HFF-Myc (cell line): Measurements from ENCODE around the gene BMP2K.

ENCODE experiments used
- DNase-seq: peaks from one replicate; pipeline ENCODE4 v3.0.0-alpha.2; 2011; ENCODE audit warnings: low read depth; ENCODE audit errors: extremely low read depth
- H3K4me3 ChIP-seq: replicated peaks from 2 replicates; pipeline ENCODE4 v1.5.1; 2011; ENCODE audit warnings: low read depth, mild to moderate bottlenecking, control low read depth, low read length
- TF ChIP-seq, protein P1 (sequence below): IDR thresholded peaks from 2 replicates; pipeline ENCODE4 v1.5.1; 2012; ENCODE audit warnings: mild to moderate bottlenecking, low read depth, low read length, control low read depth; ENCODE audit errors: missing control alignments

The BMP2K gene

DNA sequence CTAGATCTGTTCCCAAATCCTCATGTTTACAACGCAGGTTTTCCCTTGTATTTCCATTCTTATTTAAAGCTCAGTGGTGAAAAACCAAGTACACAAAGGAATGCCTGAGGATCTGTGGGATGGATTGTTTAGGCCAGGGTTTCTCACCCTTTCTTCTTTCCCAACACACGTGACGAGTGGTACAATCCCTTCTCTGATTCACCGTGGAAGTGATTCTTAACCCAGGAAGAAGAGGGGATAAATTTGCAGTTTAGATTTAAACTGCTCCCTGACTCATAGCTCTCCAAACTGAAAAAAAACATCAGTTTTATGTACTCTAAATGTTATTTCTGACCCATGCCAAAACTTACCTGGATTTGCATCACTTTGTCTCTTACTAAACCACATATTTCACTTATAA is 146.1 kb downstream of the BMP2K start:
- TF ChIP-seq, protein P1, sequence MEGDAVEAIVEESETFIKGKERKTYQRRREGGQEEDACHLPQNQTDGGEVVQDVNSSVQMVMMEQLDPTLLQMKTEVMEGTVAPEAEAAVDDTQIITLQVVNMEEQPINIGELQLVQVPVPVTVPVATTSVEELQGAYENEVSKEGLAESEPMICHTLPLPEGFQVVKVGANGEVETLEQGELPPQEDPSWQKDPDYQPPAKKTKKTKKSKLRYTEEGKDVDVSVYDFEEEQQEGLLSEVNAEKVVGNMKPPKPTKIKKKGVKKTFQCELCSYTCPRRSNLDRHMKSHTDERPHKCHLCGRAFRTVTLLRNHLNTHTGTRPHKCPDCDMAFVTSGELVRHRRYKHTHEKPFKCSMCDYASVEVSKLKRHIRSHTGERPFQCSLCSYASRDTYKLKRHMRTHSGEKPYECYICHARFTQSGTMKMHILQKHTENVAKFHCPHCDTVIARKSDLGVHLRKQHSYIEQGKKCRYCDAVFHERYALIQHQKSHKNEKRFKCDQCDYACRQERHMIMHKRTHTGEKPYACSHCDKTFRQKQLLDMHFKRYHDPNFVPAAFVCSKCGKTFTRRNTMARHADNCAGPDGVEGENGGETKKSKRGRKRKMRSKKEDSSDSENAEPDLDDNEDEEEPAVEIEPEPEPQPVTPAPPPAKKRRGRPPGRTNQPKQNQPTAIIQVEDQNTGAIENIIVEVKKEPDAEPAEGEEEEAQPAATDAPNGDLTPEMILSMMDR: no peak
- no peak for DNase-seq
- no peak overlapping the region for H3K4me3 ChIP-seq

DNA sequence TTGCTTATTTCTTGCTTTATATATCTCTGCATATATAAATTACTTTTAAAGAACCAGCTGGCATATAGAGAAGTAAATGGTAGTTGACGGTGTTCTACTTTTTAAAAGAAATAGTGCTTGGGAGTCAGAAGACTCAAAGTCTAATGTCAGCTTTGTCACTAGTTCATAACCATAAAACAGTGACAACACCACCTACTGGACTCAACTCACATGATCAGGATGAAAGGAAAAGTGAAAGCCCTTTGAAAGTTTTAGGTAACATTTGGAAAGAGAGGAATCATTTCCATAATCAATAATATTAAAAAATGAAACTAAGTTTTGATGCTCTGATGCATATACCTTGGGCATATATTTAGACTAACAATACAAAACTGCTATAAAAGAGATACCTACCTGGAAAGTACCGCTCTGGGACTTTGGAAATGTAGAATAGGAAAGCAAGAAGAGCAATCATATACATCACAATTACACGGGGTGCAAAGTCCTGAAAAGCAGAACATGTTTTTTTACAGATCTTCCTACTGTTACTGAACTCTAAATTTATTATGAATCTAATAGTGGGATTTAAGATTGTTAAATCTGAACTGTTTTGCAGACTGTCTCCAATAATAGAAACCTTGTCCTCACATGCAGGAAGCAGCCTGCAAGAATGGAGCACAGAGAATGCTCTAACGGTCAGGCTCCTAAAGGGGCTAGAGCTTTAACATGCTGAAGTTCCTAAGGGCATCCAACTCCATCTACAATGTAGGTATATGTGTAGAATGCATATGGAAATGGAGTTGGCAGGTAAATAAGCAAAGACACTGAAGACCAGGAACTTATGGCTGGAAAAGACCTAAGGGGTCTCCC is 147.5 kb downstream of the BMP2K start:
- TF ChIP-seq, protein P1: no peak
- no peak overlapping the region for H3K4me3 ChIP-seq
- DNase-seq: no peak

DNA sequence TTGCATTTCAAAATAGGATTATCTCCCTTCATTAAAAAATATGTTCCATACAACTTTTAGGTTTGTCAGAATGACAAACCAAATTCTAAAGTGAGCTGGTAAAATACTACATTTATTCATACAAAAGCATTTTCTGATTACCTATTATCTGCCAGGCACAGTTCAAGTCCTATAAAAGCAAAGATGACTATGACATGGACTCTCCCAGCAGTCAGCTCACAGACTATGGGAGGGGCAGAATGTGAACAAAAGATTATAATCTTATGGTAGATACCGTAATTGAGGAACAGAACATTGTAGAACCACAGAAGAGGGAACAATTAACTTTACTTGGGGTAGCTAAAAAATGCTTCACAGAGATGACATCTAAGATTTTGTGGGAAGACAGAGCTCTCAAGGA is 150.7 kb downstream of the BMP2K start:
- TF ChIP-seq, protein P1: no peak
- H3K4me3 ChIP-seq: no peak overlapping the region
- DNase-seq: no peak

DNA sequence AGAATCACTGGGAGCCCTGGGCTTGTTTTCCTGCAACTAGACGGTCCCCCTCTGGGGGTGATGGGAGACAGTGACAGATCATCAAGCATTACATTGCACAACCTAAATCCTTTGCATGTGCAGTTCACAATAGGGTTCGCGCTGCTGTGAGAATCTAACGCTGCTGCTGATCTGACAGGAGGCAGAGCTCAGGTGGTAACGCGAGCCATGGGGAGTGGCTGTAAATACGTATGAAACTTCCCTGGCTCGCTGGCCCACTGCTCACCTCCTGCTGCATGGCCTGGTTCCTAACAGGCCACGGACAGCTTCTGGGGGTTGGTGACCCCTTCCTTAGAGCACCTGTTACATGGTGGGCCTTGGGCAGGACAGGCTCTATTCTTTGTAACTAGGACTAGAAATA is 152.7 kb downstream of the BMP2K start:
- TF ChIP-seq, protein P1: no peak

DNA sequence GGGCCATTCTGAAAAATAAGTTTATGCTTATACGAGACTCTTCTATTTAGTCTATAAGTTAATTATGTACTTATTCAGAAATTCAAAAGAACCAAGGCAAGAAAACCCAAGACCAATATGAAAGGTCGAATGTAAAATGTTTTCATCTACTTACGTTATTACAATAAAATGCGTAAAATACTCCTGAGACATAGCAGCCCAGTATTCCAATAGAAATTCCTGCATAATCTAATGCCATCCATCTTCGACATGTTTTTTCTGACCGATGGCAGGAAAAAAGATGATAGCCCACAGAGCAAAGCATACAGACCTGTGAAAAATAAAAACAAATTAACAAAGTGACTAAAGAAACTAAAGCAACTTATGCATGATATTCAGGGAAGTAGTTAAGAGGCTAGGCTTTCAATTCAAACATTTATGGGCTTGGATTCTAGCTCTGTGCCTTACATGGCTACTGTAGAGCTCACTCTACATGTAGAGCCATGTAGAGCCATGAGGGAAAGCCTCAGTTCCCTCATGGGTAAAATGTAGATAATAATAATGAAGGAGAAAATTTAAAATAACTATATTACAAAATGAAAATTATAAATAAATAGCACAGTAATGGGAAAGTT is 154.0 kb downstream of the BMP2K start:
- no peak overlapping the region for H3K4me3 ChIP-seq
- TF ChIP-seq, protein P1: no peak
- DNase-seq: no peak

More for the DNA sequence above, 152.7 kb downstream of the BMP2K start:
- no peak for DNase-seq
- H3K4me3 ChIP-seq: no peak overlapping the region

DNA sequence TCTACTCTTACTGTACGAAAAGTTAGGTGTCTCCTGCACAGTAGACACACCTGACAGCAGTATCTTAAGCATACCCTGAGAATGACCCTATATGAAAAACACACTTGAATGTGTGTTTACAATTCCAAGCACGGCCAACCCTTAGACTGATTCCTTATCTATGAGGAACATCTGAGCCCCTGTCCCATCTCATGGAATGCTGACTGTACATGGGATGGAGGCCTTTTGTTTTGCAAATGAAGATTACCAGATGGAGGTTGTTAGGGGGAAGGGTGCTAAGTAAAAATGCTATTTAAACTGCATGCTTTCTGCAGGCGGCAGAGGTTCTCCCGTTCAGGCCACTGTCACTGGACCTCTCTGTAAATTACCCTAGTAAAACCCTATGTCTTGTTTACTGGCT is 160.8 kb downstream of the BMP2K start:
- TF ChIP-seq, protein P1: no peak
- H3K4me3 ChIP-seq: no peak overlapping the region
- no peak for DNase-seq

DNA sequence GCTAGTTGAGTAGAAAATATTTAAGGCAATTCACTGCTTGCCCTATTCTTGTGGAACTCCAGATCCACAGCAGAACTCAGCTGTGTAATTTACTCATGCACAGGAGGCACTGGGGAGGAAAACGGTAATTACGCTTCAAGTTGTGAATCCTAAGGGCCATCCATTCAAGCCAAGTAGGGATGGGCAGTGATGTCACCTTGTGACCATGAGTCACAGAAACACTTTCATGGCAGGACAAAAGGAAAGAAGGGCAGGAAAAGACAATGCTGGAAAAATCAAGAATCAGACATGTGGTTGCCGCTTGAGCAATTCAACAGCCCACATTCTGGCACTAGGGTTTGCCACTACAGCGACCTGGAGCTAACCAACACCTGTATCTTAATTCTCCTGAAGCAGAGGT is 161.7 kb downstream of the BMP2K start:
- peak overlapping the region; percentile 78 for H3K4me3 ChIP-seq

More for the DNA sequence above, 161.7 kb downstream of the BMP2K start:
- DNase-seq: no peak
- TF ChIP-seq, protein P1: no peak
